AG09309 (cell line): ENCODE data around the gene PRPF6.
A peak's percentile ranks its signal among the peaks of the same experiment; 100 is the strongest.

Experiments
- DNase-seq: peaks from one replicate; pipeline ENCODE4 v3.0.0-alpha.2; 2010; ENCODE audit warnings: low read depth
- H3K4me3 ChIP-seq: 2 replicates; pipeline ENCODE4 v1.5.1; 2011; ENCODE audit warnings: mild to moderate bottlenecking, low read depth, low read length, moderate library complexity; ENCODE audit not compliant: control insufficient read depth
- TF ChIP-seq, protein P1 (sequence below): IDR thresholded peaks from 2 replicates; pipeline ENCODE4 v1.5.1; 2011; ENCODE audit warnings: mild to moderate bottlenecking, low read depth, low read length, inconsistent platforms; ENCODE audit not compliant: insufficient read depth, control insufficient read depth; ENCODE audit errors: missing control alignments

The PRPF6 gene

DNA sequence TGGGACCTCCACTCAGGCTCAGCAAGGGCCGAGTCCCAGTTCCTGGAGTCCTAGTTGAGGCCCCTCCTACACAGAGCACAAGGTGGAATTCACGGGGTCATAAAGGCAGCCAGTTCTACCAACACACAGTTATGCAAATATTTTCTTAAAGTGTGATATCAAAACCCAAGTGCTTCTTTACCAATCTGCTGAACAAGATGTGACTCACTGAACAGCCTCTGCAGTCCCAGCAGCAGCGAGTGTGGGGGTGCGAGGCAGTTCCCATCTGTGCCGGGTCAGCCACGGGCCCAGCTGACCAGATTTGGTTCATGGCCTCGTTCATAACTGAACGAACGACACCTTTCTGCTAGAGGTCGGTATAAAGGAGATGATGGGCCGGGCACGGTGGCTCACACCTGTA is 77.6 kb downstream of the PRPF6 start:
- no peak overlapping the region for H3K4me3 ChIP-seq
- TF ChIP-seq, protein P1, sequence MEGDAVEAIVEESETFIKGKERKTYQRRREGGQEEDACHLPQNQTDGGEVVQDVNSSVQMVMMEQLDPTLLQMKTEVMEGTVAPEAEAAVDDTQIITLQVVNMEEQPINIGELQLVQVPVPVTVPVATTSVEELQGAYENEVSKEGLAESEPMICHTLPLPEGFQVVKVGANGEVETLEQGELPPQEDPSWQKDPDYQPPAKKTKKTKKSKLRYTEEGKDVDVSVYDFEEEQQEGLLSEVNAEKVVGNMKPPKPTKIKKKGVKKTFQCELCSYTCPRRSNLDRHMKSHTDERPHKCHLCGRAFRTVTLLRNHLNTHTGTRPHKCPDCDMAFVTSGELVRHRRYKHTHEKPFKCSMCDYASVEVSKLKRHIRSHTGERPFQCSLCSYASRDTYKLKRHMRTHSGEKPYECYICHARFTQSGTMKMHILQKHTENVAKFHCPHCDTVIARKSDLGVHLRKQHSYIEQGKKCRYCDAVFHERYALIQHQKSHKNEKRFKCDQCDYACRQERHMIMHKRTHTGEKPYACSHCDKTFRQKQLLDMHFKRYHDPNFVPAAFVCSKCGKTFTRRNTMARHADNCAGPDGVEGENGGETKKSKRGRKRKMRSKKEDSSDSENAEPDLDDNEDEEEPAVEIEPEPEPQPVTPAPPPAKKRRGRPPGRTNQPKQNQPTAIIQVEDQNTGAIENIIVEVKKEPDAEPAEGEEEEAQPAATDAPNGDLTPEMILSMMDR, result no peak
- DNase-seq, result no peak

DNA sequence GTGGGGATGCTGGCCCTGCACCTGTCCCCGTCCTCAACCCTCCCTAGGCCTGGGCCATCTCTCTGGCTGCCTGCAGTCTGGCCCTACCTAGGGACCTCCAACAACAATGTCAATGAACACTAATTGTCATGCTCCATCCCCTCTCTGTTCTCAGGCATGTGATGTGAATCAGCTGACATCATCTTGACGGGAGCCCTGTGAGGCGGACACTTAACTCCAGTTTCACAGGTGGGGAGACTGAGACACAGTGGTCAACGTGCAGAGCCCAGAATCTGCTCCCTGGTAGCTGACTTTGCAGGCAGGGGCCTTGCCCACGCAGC is 81.3 kb downstream of the PRPF6 start:
- peak overlapping the region; percentile 51 for H3K4me3 ChIP-seq
- no peak for DNase-seq
- TF ChIP-seq, protein P1, result no peak

DNA sequence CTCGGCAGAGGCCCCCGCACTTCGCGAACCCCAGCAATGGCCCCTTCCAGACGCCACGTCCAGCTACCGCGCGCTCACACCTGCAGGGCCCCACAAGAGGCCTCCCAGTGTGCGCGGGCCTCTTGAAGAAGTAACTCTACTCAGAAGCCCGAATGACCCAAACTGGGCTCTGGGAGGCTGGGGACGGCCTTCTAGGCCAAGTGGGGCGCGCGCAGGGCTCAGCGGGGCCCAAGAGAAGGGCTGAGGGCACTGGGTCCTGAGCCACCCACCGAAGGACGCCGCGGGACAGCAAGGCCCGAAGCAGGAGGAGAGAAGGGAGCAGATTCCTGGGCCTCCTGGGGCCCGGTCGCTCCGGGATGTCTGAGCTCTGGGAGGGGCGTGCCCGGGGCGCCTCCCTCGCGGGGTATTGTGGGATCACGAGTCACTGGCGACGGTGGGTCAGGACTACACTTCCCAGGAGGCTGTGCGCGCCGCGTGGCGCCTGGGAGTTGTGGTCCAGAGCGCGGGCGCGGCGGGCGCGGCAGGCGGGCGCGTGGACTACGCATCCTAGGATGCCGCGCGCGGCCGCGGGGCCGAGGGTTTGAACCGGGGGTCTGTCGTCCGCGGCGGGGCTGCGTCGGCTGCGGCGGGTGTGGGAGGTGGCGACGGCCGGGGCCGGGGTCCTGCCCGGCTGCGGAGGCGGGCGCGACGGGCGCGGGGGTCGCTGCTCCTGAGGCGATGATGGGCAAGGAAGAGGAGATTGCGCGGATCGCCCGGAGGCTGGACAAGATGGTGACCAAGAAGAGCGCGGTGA is 81.9 kb downstream of the PRPF6 start, which contains the start of gene TCEA2:
TCEA2 (plus strand) TSS at position 603 of the 793 bp plus-strand sequence; CDS start at position 718, 115 bp downstream.
- DNase-seq, result peak; percentile 73
- peak within 1 kb of the TSS; percentile 68 for H3K4me3 ChIP-seq
- TF ChIP-seq, protein P1, result no peak

DNA sequence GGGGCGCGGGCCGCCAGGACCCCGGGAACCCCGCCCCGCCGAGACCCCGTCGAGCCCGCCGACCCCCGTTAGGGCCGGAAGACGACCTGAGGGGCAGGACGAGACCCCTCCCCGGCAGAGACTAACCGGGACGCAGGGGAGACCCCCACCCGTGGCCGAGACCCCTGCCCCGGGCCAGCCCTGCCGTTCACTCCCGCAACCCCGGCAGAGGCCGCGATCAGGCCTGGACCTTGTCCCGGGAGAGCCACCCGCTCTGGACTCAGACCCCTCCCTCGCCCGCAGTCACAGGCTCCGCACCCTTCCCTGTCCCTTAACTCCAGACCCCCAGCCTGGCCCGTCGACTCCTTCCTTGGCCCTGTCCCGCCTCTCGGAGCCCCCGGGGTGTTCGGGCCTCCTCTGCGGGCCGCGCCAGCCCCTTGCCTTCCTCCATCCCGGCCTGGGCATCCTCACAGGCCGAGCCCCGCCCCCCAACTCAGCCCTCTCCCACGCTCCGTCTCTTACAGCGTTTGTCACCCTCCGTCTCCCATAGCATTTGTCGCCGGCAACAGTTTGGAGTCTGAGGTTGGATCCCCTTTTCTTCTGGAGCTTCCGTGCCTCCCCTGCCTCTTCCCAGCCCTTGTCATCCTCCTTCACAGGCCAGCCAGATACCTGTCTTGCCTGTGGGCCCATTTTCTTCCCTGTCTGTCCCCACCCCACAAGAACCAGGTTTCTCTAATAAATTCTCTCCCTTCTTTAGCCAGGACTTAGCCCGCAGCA is 82.6 kb downstream of the PRPF6 start:
- TF ChIP-seq, protein P1, result no peak
- DNase-seq, result no peak
- peak overlapping the region; percentile 68 for H3K4me3 ChIP-seq

DNA sequence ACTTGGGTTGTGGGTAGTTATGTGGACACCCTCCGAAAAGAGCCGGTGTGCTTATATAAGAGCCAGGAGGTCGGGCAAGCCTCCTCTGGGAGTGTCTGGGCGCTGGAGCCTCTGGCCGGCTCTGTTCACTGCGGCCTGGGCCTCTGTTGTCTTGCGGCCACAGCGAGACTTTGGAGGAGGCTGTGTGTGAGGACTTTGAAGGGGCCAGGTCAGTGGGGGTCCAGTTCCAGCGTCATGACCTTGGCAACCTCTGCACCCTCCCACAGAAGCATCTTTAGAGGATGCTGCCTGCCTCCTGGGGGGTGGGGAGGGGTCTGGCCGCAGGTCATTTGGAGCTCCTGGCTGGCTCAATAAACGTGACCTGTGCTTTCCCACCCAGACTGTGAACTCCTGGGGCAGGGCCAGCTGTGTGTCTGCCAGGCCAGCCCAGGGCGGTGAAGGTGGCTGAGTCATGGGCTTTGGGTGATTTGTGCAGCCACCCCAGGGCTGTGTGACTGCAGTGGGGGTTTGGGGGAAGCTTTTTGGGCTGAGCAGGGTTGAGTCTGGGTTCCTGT is 83.3 kb downstream of the PRPF6 start:
- peak overlapping the region; percentile 68 for H3K4me3 ChIP-seq
- no peak for DNase-seq
- TF ChIP-seq, protein P1, result no peak

DNA sequence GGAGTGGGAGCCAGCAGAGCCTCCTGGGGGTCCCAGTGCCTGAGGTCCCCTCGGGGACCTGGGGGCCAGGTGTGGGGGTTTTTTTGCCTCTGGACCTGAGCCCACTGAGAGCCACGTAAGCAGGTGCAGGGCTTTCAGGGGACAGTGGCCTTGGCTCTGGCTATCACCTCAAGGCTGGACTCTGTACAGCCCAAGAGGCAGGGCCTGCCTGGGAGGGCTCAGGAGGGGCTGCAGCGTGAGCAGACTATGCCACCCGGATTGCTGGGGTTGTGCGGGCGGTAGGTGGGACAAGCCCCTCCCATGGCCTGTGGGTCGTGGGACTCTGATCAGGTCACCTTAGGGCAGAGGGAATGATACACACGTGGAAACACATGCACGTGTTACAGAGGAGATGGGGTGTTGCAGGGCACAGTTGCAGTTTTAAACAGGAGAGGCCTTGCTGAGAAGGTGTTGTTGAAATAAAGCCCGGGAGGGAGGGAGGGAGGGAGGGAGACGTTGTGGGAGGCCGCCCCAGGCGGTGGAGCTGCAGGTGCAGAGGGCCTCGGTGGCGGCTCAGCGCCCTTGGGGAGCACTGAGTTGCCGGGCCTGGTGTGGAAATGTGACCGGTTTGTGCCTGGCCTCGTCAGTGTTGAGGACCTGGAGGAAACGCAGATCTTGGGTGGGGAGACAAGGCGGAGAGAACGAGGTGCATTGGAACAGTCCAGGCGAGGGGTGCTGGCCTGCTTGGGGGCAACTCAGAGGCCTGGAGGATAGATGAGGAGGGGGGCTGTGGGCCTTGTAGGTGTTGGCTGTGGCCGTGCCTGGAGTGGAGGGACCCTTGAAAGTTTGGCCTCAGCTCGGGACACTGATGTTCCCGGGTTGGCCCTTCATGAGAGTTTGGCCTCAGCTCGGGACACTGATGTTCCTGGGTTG is 84.4 kb downstream of the PRPF6 start:
- H3K4me3 ChIP-seq, result no peak overlapping the region
- DNase-seq, result no peak
- TF ChIP-seq, protein P1, result no peak
